ENCODE data around the gene ANKFN1. TPM values are rescaled to one million over a fixed set of nuclear protein-coding genes. Genes with fewer than 3 reads are reported as not detected.
"Not testable (repeated sequence)": the region's sequence is repeated elsewhere in the genome, so short reads cannot be mapped to it uniquely, and the experiment has no call there.

ANKFN1 gene
- total RNA-seq, 3 donors from 2014 or later = 4.1 to 12.8 (median 5.6) TPM

DNA sequence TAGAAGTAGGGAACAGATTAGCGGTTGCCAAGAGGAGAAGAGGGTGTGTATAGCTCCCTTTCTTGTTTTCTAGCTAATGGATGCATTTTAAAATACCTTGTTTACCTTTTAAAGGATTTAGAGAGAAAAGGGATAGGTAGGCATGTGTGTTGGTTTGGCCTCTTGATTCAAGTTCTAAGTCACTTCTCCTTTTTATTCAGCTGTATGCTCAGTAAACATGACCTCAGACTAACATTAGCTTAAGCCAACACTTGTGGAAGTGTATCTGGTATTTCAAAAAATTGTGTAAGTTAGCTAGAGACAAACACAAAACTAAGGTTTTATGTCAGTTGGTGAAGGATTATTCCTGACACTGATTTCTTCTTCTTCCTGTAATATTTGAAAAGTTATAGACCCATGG is 236.1 kb downstream of the ANKFN1 start:
- no peak for TF ChIP-seq POLR2A (IDR thresholded peaks at IDR 0.05)
- H3K27ac ChIP-seq = no peak overlapping the region
- peaks cover 0 to 13% of the 10 kb centered on the region in 2 donors for H3K9me3 ChIP-seq
- no peaks in the 10 kb centered on the region for H3K4me1 ChIP-seq
- no peaks in the 10 kb centered on the region for H3K27me3 ChIP-seq
- intact Hi-C loops (cut with DNase I; ENCODE audit: low total_unique reads) = no loop called here
- H3K4me3 ChIP-seq = no peak overlapping the region
- no peaks in the 10 kb centered on the region for H3K36me3 ChIP-seq
- DNase-seq (ENCODE audit: low spot score in 2 of 2) = no peak

DNA sequence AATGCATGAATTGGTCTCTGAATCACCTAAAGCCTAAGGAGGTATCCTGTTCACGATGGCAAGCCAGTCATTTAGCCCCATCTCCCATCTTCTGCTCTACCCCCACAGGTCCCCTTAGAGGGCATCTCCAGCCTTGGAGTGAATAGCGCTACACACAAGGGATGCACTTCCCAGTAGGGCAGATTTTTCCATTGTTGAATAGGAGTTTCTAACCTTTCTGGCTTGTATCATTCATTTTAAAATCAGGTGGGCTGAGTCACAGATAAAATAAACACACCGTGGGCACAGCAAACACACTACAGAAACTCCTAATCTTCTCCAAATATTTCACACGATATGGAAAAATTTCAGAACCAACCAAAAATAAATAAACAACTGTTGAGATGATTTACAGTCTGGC is 239.0 kb downstream of the ANKFN1 start:
- no peak for TF ChIP-seq POLR2A (IDR thresholded peaks at IDR 0.05)
- no peak for DNase-seq (ENCODE audit: low spot score in 2 of 2)
- H3K36me3 ChIP-seq = no peaks in the 10 kb centered on the region

GRCh38 chr17:56393156-56393555 is 239.9 kb downstream of the ANKFN1 start:
- Histone ChIP-seq H3K9me3 (peaks cover 0 to 13% of the 10 kb centered on the region in 2 donors), H3K36me3 (no peaks in the 10 kb centered on the region), H3K4me1 (no peaks in the 10 kb centered on the region), H3K27ac (no peak overlapping the region), H3K27me3 (no peaks in the 10 kb centered on the region), H3K4me3 (no peak overlapping the region)
- intact Hi-C loops (cut with DNase I; ENCODE audit: low total_unique reads) = no loop called here
- TF ChIP-seq, protein P1, sequence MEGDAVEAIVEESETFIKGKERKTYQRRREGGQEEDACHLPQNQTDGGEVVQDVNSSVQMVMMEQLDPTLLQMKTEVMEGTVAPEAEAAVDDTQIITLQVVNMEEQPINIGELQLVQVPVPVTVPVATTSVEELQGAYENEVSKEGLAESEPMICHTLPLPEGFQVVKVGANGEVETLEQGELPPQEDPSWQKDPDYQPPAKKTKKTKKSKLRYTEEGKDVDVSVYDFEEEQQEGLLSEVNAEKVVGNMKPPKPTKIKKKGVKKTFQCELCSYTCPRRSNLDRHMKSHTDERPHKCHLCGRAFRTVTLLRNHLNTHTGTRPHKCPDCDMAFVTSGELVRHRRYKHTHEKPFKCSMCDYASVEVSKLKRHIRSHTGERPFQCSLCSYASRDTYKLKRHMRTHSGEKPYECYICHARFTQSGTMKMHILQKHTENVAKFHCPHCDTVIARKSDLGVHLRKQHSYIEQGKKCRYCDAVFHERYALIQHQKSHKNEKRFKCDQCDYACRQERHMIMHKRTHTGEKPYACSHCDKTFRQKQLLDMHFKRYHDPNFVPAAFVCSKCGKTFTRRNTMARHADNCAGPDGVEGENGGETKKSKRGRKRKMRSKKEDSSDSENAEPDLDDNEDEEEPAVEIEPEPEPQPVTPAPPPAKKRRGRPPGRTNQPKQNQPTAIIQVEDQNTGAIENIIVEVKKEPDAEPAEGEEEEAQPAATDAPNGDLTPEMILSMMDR (IDR thresholded peaks at IDR 0.05) = no peak
- TF ChIP-seq POLR2A (IDR thresholded peaks at IDR 0.05) (no peak), POLR2AphosphoS5 (IDR thresholded peaks at IDR 0.05) (no peak)
- no peak for DNase-seq (ENCODE audit: low spot score in 2 of 2)

More for the DNA sequence above, 239.0 kb downstream of the ANKFN1 start:
- Histone ChIP-seq H3K4me3 (no peak overlapping the region), H3K27me3 (no peaks in the 10 kb centered on the region), H3K27ac (no peak overlapping the region), H3K9me3 (peaks cover 0 to 13% of the 10 kb centered on the region in 2 donors), H3K4me1 (no peaks in the 10 kb centered on the region)
- intact Hi-C loops (cut with DNase I; ENCODE audit: low total_unique reads) = no loop called here

DNA sequence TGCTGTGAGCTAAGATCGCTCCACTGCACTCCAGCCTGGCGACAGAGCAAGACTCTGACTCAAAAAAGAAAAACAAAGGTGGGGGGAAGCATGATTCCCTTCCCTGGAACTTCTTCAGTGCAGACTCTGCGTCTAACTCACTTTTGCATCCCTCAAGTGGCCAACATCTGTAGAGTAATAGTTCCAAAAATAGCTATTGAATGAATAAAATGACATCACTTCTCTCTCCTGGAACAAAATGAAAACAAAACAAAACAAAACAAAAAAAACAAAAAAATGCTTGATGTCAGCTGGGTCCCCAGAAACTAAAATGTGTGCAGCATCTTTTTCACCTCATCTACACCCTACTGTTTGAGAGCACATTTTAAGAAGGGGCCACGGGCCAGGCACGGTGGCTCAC is 242.5 kb downstream of the ANKFN1 start:
- H3K36me3 ChIP-seq = no peaks in the 10 kb centered on the region
- H3K4me3 ChIP-seq = no peak overlapping the region
- no peaks in the 10 kb centered on the region for H3K27me3 ChIP-seq
- peaks cover 0 to 3% of the 10 kb centered on the region in 2 donors for H3K9me3 ChIP-seq
- no peaks in the 10 kb centered on the region for H3K4me1 ChIP-seq
- no peak for DNase-seq (ENCODE audit: low spot score in 2 of 2)
- no peak overlapping the region for H3K27ac ChIP-seq
- intact Hi-C loops (cut with DNase I; ENCODE audit: low total_unique reads) = no loop called here
- TF ChIP-seq POLR2A (IDR thresholded peaks at IDR 0.05) (no peak), POLR2AphosphoS5 (IDR thresholded peaks at IDR 0.05) (no peak)
- TF ChIP-seq, protein P1 (IDR thresholded peaks at IDR 0.05) = no peak

DNA sequence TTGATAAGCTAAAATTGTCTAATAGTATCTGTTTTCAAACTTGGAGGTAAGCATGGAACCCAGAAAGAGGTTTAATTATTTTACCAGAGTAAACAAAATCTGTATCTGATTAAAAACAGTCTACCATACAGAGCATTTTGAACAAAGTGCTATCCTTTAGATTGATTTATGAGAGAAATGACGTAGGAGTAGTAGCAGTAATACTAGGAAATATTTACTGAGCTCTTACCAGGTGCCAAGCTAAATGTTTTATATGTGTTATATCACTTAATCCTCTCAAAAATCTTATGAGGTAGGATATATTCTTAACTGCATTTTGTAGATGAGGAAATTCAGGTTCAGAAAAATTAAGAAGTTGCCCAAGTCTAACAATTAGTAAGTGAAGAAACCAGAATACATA is 253.8 kb downstream of the ANKFN1 start:
- no peak overlapping the region for H3K27ac ChIP-seq
- no peaks in the 10 kb centered on the region for H3K36me3 ChIP-seq
- no peaks in the 10 kb centered on the region for H3K27me3 ChIP-seq
- no peaks in the 10 kb centered on the region for H3K4me1 ChIP-seq
- H3K4me3 ChIP-seq = no peak overlapping the region
- intact Hi-C loops (cut with DNase I; ENCODE audit: low total_unique reads) = no loop called here
- TF ChIP-seq POLR2AphosphoS5 (IDR thresholded peaks at IDR 0.05) = no peak
- TF ChIP-seq, protein P1 (IDR thresholded peaks at IDR 0.05) = no peak
- no peak for TF ChIP-seq POLR2A (IDR thresholded peaks at IDR 0.05)
- no peak for DNase-seq (ENCODE audit: low spot score in 2 of 2)
- H3K9me3 ChIP-seq = no peaks in the 10 kb centered on the region

GRCh38 chr17:56412356-56412755 is 259.1 kb downstream of the ANKFN1 start:
- DNase-seq (ENCODE audit: low spot score in 2 of 2); H3K27me3 ChIP-seq; H3K4me3 ChIP-seq; H3K27ac ChIP-seq; H3K36me3 ChIP-seq; H3K4me1 ChIP-seq; intact Hi-C loops (cut with DNase I; ENCODE audit: low total_unique reads): not testable (repeated sequence)
- H3K9me3 ChIP-seq = peaks cover 0 to 12% of the 10 kb centered on the region in 2 donors

Data from breast epithelium (tissue), 4 donors.